Thyroid gland (tissue), 4 donors: Measurements from ENCODE around the gene METRNL.

Experiments
- CTCF ChIP-seq, 6 experiments: fragments of 200-600 bp in 3 of 6; fragments of 450-650 bp in 3 of 6; sonication (generic) in 3 of 6; IDR thresholded peaks; one replicate each; pipeline ENCODE4 v1.5.1; 2016 to 2019; ENCODE audit warnings: antibody characterized with exemption in 6 of 6, mild to moderate bottlenecking in 2 of 6, inconsistent platforms in 1 of 6, moderate library complexity in 1 of 6
- POLR2A ChIP-seq, 2 donors: fragments of 450-650 bp; IDR thresholded peaks; one replicate each; pipeline ENCODE4 v1.6.1; 2017; ENCODE audit warnings: antibody characterized with exemption in 2 of 2, mild to moderate bottlenecking in 2 of 2, moderate library complexity in 1 of 2

GRCh38 chr17:83121921-83122820 is 42.8 kb downstream of the METRNL start:
- TF ChIP-seq POLR2A (IDR thresholded peaks at IDR 0.05) (no peak), CTCF (IDR thresholded peaks at IDR 0.05) (no peak)
